ENCODE data around the gene ADAM22. TPM values are rescaled to one million over a fixed set of nuclear protein-coding genes. Genes with fewer than 3 reads are reported as not detected.

ADAM22 gene
- total RNA-seq, 1 experiment from 2014 or later = 10.0 TPM

DNA sequence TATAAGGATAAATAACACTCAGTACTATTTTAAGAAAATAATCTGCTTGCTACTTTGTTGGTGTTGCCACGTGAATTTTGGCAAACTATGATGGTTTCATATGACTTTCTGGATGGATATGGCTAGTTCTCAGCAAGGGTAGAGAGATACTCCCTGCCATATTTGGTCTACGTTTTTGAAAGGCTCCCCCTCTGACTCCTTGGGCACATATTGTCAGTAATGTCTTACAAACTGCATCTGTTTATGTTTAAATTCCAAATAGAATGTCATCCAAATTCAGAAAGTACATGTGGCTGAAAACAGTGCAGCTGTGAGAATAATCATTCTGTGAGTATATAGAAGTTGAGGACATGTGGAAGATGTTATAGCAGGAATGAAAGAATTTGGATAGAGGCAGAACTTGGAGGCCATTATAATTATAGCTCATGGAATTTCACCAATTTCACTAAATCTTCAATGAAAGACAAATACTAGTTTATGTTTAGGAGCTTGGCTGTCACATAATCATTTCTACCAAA is 178.0 kb downstream of the ADAM22 start:
- H3K4me1 ChIP-seq (ENCODE audit: control insufficient read depth in 1 of 2, insufficient read depth in 2 of 2, low read length in 2 of 2) = no peaks in the 10 kb centered on the region
- H3K4me2 ChIP-seq (ENCODE audit: low read length) = no peak overlapping the region
- ATAC-seq (no peak), DNase-seq (ENCODE audit: low read depth, low spot score) (no peak)
- H3K79me2 ChIP-seq (ENCODE audit: insufficient read depth, low read length) = no peaks in the 10 kb centered on the region
- H3K9ac ChIP-seq (ENCODE audit: low read length) = no peak overlapping the region
- H3K27ac ChIP-seq (ENCODE audit: low read depth, low read length) = no peak overlapping the region
- H3K36me3 ChIP-seq (ENCODE audit: control insufficient read depth in 1 of 2, insufficient read depth in 2 of 2, low read length in 2 of 2) = no peaks in the 10 kb centered on the region
- ChIA-PET CTCF (interaction anchor here (0.7 to 1.8 kb wide), 12 partner anchors 8 to 606 kb away, joined by 3 to 20 read pairs (median 3); partner anchors contain the start of gene ADAM22), POLR2A (no interaction called here), RAD21 (ENCODE audit: low non-redundant PET in 1 of 2, low total read pairs in 2 of 2, uncharacterized antibody in 2 of 2, unreplicated experiment in 2 of 2) (interaction anchor here in 1 of 2 experiments (0.9 kb wide), 1 partner anchor 607 kb away, joined by 3 read pairs; no protein-coding TSS in a partner anchor)
- H3K27me3 ChIP-seq (ENCODE audit: insufficient read depth, low read length) = no peaks in the 10 kb centered on the region
- H3K9me2 ChIP-seq (ENCODE audit: insufficient read depth) = no peaks in the 10 kb centered on the region
- H3K4me3 ChIP-seq (replicated peaks in 1 of 2; ENCODE audit: low read depth in 1 of 2, low read length in 2 of 2) = no peak overlapping the region
- intact Hi-C loops (cut with micrococcal nuclease) = loop anchor here (1.0 to 10.0 kb wide), 5 partner anchors 178 to 797 kb away; partner anchors contain the start of gene ADAM22
- no peak for TF ChIP-seq RAD21 (IDR thresholded peaks at IDR 0.05; ENCODE audit: low read depth)
- no peak for TF ChIP-seq SP1 (IDR thresholded peaks at IDR 0.05; ENCODE audit: low read depth)
- H3K9me3 ChIP-seq (ENCODE audit: control insufficient read depth in 1 of 2, insufficient read depth in 1 of 2, low read depth in 1 of 2, low read length in 2 of 2) = no peaks in the 10 kb centered on the region
- BruUV-seq (replicated peaks) = no TSS peak
- H2AFZ ChIP-seq (ENCODE audit: low read depth, low read length, poor library complexity, severe bottlenecking) = no peak overlapping the region
- H4K20me1 ChIP-seq (ENCODE audit: insufficient read depth) = no peaks in the 10 kb centered on the region

DNA sequence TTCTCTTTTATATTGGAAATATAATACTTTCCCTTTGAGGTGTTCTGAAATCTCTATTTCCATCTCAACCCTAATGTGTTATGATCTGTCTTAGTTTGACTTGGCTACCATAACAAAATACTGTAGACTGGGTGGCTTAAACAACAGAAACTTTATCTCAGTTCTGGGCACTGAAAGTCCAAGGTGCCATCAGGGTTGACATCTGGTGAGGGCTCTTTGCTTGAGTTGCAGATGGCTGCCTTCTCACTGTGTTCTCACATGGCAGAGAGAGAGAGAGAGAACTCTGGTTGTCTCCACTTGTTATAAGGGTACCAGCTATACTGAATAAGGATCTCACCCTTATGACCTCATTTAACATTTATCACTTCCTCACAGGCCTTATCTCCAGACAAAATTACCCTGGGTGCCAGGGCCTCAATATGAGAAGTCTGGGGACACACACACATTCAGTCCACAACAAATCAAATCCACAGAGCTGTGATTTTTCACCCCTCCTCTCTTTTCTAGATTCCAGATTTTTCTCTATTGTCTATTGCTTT is 181.3 kb downstream of the ADAM22 start:
- H3K4me2 ChIP-seq (ENCODE audit: low read length) = no peak overlapping the region
- RAD21 ChIA-PET (ENCODE audit: low non-redundant PET in 1 of 2, low total read pairs in 2 of 2, uncharacterized antibody in 2 of 2, unreplicated experiment in 2 of 2) = no interaction called here
- H3K4me3 ChIP-seq (replicated peaks in 1 of 2; ENCODE audit: low read depth in 1 of 2, low read length in 2 of 2) = no peak overlapping the region
- H3K9me3 ChIP-seq (ENCODE audit: control insufficient read depth in 1 of 2, insufficient read depth in 1 of 2, low read depth in 1 of 2, low read length in 2 of 2) = no peaks in the 10 kb centered on the region
- no peaks in the 10 kb centered on the region for H3K4me1 ChIP-seq (ENCODE audit: control insufficient read depth in 1 of 2, insufficient read depth in 2 of 2, low read length in 2 of 2)
- no peaks in the 10 kb centered on the region for H3K27me3 ChIP-seq (ENCODE audit: insufficient read depth, low read length)
- H3K9ac ChIP-seq (ENCODE audit: low read length) = no peak overlapping the region
- H3K27ac ChIP-seq (ENCODE audit: low read depth, low read length) = no peak overlapping the region
- POLR2A ChIA-PET = no interaction called here
- no peak overlapping the region for H2AFZ ChIP-seq (ENCODE audit: low read depth, low read length, poor library complexity, severe bottlenecking)
- no peaks in the 10 kb centered on the region for H3K9me2 ChIP-seq (ENCODE audit: insufficient read depth)
- ATAC-seq (no peak), DNase-seq (ENCODE audit: low read depth, low spot score) (no peak)
- CTCF ChIA-PET = no interaction called here
- no peaks in the 10 kb centered on the region for H4K20me1 ChIP-seq (ENCODE audit: insufficient read depth)
- BruUV-seq (replicated peaks) = no TSS peak
- no peaks in the 10 kb centered on the region for H3K36me3 ChIP-seq (ENCODE audit: control insufficient read depth in 1 of 2, insufficient read depth in 2 of 2, low read length in 2 of 2)
- H3K79me2 ChIP-seq (ENCODE audit: insufficient read depth, low read length) = no peaks in the 10 kb centered on the region
- intact Hi-C loops (cut with micrococcal nuclease) = loop anchor here (10.0 kb wide), 2 partner anchors 211 to 801 kb away; no protein-coding TSS in a partner anchor
- TF ChIP-seq RAD21 (IDR thresholded peaks at IDR 0.05; ENCODE audit: low read depth) = no peak
- no peak for TF ChIP-seq ZNF274 (IDR thresholded peaks at IDR 0.05; ENCODE audit: low read depth, low read length)
- TF ChIP-seq CBX3 (IDR thresholded peaks at IDR 0.05; ENCODE audit: low read depth) = no peak
- TF ChIP-seq EZH2phosphoT487 (IDR thresholded peaks at IDR 0.05; ENCODE audit: borderline replicate concordance) = no peak
- TF ChIP-seq EGR1 (IDR thresholded peaks at IDR 0.05; ENCODE audit: low read depth) = no peak
- TF ChIP-seq, protein P1, sequence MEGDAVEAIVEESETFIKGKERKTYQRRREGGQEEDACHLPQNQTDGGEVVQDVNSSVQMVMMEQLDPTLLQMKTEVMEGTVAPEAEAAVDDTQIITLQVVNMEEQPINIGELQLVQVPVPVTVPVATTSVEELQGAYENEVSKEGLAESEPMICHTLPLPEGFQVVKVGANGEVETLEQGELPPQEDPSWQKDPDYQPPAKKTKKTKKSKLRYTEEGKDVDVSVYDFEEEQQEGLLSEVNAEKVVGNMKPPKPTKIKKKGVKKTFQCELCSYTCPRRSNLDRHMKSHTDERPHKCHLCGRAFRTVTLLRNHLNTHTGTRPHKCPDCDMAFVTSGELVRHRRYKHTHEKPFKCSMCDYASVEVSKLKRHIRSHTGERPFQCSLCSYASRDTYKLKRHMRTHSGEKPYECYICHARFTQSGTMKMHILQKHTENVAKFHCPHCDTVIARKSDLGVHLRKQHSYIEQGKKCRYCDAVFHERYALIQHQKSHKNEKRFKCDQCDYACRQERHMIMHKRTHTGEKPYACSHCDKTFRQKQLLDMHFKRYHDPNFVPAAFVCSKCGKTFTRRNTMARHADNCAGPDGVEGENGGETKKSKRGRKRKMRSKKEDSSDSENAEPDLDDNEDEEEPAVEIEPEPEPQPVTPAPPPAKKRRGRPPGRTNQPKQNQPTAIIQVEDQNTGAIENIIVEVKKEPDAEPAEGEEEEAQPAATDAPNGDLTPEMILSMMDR (IDR thresholded peaks at IDR 0.05 in 2 of 3, conservative IDR thresholded peaks at IDR 0.05 in 1 of 3; ENCODE audit: borderline replicate concordance in 1 of 3, insufficient read depth in 1 of 3, low read depth in 2 of 3, low read length in 2 of 3) = no peak
- no peak for TF ChIP-seq FOSL1 (IDR thresholded peaks at IDR 0.05; ENCODE audit: low read depth)
- TF ChIP-seq EZH2 (IDR thresholded peaks at IDR 0.05) = no peak
- no peak for TF ChIP-seq ZFX (IDR thresholded peaks at IDR 0.05)
- TF ChIP-seq, protein P2, sequence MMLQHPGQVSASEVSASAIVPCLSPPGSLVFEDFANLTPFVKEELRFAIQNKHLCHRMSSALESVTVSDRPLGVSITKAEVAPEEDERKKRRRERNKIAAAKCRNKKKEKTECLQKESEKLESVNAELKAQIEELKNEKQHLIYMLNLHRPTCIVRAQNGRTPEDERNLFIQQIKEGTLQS (IDR thresholded peaks at IDR 0.05) = no peak
- TF ChIP-seq, protein P3, sequence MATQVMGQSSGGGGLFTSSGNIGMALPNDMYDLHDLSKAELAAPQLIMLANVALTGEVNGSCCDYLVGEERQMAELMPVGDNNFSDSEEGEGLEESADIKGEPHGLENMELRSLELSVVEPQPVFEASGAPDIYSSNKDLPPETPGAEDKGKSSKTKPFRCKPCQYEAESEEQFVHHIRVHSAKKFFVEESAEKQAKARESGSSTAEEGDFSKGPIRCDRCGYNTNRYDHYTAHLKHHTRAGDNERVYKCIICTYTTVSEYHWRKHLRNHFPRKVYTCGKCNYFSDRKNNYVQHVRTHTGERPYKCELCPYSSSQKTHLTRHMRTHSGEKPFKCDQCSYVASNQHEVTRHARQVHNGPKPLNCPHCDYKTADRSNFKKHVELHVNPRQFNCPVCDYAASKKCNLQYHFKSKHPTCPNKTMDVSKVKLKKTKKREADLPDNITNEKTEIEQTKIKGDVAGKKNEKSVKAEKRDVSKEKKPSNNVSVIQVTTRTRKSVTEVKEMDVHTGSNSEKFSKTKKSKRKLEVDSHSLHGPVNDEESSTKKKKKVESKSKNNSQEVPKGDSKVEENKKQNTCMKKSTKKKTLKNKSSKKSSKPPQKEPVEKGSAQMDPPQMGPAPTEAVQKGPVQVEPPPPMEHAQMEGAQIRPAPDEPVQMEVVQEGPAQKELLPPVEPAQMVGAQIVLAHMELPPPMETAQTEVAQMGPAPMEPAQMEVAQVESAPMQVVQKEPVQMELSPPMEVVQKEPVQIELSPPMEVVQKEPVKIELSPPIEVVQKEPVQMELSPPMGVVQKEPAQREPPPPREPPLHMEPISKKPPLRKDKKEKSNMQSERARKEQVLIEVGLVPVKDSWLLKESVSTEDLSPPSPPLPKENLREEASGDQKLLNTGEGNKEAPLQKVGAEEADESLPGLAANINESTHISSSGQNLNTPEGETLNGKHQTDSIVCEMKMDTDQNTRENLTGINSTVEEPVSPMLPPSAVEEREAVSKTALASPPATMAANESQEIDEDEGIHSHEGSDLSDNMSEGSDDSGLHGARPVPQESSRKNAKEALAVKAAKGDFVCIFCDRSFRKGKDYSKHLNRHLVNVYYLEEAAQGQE (IDR thresholded peaks at IDR 0.05; ENCODE audit: low read depth) = no peak
- no peak for TF ChIP-seq ELF1 (IDR thresholded peaks at IDR 0.05; ENCODE audit: borderline replicate concordance, low read depth)
- no peak for TF ChIP-seq CEBPB (IDR thresholded peaks at IDR 0.05; ENCODE audit: low read depth)
- no peak for TF ChIP-seq SRF (IDR thresholded peaks at IDR 0.05; ENCODE audit: low read depth)
- no peak for TF ChIP-seq SP1 (IDR thresholded peaks at IDR 0.05; ENCODE audit: low read depth)
- TF ChIP-seq JUND (IDR thresholded peaks at IDR 0.05) = no peak
